ENCODE data around the gene GTPBP8. TPM values are rescaled to one million over a fixed set of nuclear protein-coding genes. Genes with fewer than 3 reads are reported as not detected.

GTPBP8 gene
- total RNA-seq, 1 experiment from 2014 or later, result 19.5 TPM

DNA sequence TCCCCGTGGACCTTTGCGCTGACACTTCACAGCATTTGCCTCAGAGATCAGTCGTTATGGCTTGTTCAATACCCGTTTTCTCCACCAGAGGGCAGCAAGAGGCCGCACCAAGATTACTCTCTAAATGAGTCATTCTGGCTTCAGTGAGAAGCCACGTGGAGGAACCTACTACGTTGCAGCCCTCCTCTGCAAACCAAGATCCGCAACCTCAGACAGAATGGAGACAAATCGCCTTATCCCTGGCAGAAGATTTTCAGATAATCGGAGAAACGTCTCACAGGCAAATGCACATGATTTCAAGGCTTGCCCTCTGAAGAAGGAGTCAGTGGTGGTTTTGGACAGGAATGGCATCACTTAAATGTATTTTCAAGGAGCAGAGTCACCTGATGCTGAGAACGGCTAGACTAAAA is 60.5 kb downstream of the GTPBP8 start:
- no peak overlapping the region for H3K4me3 ChIP-seq (ENCODE audit: low read depth, low read length)

More for the DNA sequence above, 60.5 kb downstream of the GTPBP8 start:
- no peaks in the 10 kb centered on the region for H3K4me1 ChIP-seq
- no peaks in the 10 kb centered on the region for H3K9me3 Mint-ChIP-seq (ENCODE audit: unreplicated experiment)
- CTCF ChIA-PET, result interaction anchor here (0.6 to 0.7 kb wide), 2 partner anchors 14 to 237 kb away, joined by 3 to 4 read pairs; no protein-coding TSS in a partner anchor
- peak; percentile 72 to 84 for DNase-seq
- TF ChIP-seq CTCF (IDR thresholded peaks at IDR 0.05; ENCODE audit: insufficient read depth in 1 of 2, low read depth in 1 of 2, low read length in 1 of 2, severe bottlenecking in 1 of 2, unreplicated experiment in 1 of 2), result peak; percentile 78 to 91
- no peaks in the 10 kb centered on the region for H3K4me1 Mint-ChIP-seq (ENCODE audit: low read depth, unreplicated experiment)
- H3K36me3 ChIP-seq (ENCODE audit: control insufficient read depth, insufficient read depth, low read length), result no peaks in the 10 kb centered on the region
- no peaks in the 10 kb centered on the region for H3K27me3 ChIP-seq (replicated peaks; ENCODE audit: control insufficient read depth, insufficient read depth, low read length)
- no peak overlapping the region for H3K4me3 Mint-ChIP-seq (ENCODE audit: unreplicated experiment)
- no peaks in the 10 kb centered on the region for H3K36me3 Mint-ChIP-seq (ENCODE audit: insufficient read depth, unreplicated experiment)
- no peak overlapping the region for H3K27ac Mint-ChIP-seq (ENCODE audit: unreplicated experiment)
- POLR2A ChIA-PET, result no interaction called here
- BruUV-seq (replicated peaks), result no TSS peak
- H3K9me3 ChIP-seq, result no peaks in the 10 kb centered on the region
- intact Hi-C loops (cut with micrococcal nuclease; ENCODE audit: unreplicated experiment), result loop anchor here (1.0 to 5.0 kb wide), 4 partner anchors 81 to 575 kb away; no protein-coding TSS in a partner anchor
- H3K27me3 Mint-ChIP-seq (ENCODE audit: insufficient read depth, unreplicated experiment), result no peaks in the 10 kb centered on the region

Other genes with a start within 250 kb of the GTPBP8 start
- not detected in 2 replicates for gene CD200R1L, start 144.1 kb upstream of the GTPBP8 start, total RNA-seq (2022)
- 0.11 and 0.28 TPM in 2 replicates for gene CD200R1, start 15.9 kb upstream of the GTPBP8 start, total RNA-seq (2022)
- gene BOC, start 220.6 kb downstream of the GTPBP8 start, total RNA-seq (2022), result 0.35 and 0.73 TPM in 2 replicates

Data from Caco-2 (cell line).